HK-2 (cell line): Measurements from ENCODE around the gene ZNF423.

Experiments used
- DNase-seq: peaks from one replicate; pipeline ENCODE4 v3.0.0-alpha.2; 2018; ENCODE audit not compliant: unreplicated experiment

The ZNF423 gene

DNA sequence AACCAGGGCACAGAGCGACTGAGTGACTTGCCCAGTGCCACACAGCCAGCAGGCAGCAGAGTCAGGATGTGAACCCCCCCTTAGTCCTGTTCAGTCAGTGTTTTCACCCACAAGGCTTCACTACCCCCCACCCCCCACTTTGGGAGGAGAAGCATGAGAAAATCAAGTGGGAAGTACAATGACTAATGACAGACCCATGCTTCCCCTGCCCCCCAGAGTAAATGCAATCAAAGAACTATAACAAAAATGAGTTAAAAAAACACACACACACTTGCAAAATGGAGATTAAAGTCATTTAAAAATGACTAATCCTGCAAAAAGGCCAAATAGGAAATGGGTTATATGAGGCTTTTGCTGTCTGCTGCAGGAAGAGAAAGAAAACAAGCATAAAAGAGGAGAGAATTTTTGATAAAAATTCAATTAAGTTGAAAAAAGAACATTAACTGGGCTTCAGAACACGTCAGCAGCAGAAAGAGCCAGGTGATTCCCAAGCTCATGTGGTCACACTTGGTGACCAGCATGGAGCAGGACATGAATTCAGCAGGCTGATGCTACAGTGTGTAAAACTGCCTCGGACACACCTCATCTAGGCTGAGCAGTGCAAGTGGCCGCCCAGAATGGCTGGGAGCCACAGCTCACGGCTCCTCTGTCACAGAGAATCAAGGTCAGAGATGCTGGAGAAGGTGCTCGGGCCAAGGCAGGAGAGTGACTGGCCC lies 212.3 kb downstream of the ZNF423 start:
- no peak for DNase-seq

GRCh38 chr16:49641250-49641649 lies 214.7 kb downstream of the ZNF423 start:
- no peak for DNase-seq

DNA sequence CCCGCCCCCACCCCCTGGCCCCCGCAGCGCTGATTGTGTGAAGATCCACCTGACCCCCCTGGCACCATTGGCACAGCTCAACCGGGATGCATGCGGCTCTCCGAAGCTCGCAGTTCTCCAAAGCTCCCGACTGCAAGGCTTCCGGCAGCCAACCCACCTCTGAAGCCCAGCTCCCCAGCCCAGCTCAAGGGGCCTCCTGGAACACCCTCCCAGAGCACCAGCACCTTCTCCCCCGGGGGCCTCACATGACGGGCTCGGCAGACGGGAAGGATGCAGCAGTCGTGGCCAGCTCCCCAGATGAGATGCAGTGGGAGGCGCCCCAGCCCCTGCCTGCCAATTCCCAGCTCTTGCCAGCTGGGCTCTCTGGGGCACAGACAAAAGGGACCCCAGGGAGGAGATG lies 215.3 kb downstream of the ZNF423 start:
- DNase-seq: no peak

DNA sequence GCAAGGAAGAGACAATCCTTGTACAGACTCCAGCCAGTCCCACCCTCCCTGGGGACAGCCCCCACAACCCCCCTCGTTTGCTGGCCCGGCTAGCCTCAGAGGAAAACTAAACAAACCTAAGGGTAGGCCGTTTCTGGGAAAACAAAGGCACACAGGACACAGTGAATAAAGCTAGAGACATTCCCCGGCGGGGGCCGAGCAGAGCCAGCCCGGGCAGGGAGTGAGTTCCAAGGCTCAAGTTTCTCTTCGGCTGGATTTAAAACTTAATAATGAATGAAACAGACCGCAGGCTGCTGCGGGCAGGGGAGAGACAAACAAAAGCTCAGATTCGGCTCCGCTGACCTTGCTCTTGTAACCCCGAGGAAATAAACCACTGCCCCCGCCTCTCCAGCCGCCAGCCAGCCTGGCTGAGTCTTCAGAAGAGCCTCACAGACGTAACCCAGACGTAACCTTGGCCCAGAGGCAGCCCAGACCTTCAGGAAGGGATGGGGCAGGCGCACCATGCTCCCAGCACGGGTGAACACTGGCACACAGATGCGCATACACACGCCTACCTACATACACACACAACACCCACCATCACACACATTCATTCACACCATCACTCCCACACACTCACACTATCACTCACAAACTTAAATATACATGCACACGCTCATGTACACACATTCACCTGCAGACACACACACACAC lies 216.0 kb downstream of the ZNF423 start:
- no peak for DNase-seq

DNA sequence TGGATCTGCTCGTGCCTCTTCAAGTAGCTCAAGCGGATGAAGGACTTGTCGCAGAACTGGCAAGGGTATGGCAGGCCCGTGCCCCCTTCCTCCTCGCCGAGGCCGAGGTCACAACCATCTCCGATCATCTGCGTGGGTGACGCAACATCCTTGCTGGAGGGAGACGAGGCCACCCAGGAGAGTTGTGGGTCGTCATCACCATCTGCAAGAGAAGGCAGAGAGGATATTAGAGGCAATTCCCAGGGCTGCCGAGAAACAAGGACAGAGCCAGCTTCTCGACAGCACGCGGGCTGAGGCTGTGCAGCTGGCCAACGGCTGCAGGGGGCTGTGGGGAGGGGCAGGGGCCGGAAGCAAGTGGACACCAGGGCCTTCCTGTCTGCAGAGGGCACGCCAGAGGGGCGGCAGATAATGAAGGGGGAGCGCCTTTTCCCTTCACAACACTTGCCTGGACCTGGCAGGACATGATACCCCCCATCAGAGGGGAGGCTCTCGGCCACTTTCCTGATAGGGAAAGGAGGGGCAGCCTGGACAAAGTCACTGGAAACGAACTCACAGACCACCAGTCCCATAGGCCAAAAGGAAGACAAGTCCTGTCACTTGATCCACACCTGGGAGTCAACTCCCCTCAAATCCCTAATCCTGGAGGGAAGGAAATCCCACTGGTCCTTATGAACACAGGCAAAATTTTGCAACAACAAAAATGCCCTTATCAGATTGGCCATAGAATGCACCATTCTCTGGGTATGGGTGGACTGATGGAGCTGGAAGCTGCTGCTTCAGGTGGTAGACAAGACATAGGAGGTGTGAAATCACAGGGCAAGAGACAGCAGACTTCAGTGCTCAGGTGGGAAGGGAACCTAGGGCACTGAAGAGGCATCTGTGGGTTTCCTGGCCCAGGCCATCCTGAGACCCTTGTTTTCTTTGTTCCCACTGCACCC lies 217.0 kb downstream of the ZNF423 start:
- DNase-seq: no peak

- DNase-seq: no peak
Measured at GRCh38 chr16:49637933-49638672, 217.8 kb downstream of the ZNF423 start.

GRCh38 chr16:49637511-49637910 lies 218.4 kb downstream of the ZNF423 start:
- DNase-seq: no peak

DNA sequence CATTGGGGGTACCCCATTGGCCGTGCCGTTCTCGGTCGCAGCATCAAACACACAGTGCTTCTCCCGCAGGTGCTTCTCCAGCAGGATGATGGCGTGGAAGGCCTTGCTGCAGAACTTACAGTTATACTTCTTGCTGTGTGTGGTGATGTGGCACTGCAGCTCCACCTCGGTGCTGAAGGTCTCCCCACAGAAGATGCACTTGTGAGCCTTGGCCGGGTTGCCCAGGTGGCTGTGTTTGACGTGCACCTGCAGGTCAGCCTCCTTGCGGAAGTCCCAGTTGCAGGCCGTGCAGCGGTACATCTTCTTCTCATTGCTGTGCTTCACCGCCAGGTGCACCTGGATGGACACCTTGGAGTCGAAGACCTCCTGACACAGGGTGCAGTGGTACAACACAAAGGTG lies 219.3 kb downstream of the ZNF423 start:
- DNase-seq: no peak

GRCh38 chr16:49635591-49636581 lies 220.0 kb downstream of the ZNF423 start:
- no peak for DNase-seq

DNA sequence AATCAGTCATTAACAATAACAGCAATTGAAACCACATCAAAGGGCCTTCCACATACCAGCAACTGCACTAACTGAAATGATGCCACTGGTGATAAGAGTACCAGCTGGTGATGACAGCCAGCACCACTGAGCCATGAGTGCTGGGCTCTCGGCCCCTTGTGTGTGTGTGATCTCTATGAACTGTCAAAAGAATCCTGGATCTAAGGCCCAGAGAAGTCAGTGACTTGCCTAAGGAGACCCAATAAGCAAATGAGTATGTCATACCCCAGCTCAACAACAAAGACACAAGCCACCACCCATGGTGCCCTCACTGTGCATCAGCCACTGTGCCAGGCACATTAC lies 220.9 kb downstream of the ZNF423 start:
- no peak for DNase-seq

DNA sequence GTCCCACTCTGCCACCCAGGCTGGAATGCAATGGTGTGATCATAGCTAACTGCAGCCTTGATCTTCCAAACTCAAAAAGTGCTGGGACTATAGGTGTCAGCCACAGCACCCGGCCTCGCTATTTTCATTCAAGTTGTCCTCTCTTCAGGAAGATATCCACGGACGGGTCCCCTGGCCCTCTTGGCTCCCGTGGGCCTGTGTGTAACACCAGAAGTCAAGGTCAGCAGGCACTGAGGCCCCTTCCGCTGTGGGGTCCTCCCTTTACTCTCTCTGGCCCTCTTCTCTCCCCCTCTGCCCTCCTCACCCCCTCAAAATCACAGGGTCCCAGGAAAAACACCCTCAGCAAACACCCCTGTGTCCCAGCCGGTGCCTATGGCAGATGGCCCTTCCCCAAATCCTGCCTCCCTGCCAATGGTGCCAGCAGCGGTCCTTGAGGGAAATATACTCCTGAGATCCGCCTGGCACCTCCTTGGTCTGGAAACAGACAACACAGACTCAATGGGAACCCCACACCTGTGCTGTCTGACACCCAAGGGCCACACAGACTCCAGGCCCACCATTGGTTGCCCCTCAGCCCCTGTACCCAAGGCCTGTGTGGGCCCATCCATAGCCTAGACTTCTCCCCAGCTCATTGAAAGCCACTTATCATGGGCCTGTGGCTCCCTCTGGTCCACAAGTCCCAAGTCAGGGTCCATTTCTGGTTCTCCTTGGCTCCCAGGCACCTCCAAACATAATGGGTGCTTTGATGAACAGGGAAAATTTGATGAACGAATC lies 221.5 kb downstream of the ZNF423 start:
- DNase-seq: no peak

- DNase-seq: no peak
Measured at GRCh38 chr16:49632795-49633184, 223.1 kb downstream of the ZNF423 start.

GRCh38 chr16:49632086-49632794 lies 223.7 kb downstream of the ZNF423 start:
- DNase-seq: no peak

DNA sequence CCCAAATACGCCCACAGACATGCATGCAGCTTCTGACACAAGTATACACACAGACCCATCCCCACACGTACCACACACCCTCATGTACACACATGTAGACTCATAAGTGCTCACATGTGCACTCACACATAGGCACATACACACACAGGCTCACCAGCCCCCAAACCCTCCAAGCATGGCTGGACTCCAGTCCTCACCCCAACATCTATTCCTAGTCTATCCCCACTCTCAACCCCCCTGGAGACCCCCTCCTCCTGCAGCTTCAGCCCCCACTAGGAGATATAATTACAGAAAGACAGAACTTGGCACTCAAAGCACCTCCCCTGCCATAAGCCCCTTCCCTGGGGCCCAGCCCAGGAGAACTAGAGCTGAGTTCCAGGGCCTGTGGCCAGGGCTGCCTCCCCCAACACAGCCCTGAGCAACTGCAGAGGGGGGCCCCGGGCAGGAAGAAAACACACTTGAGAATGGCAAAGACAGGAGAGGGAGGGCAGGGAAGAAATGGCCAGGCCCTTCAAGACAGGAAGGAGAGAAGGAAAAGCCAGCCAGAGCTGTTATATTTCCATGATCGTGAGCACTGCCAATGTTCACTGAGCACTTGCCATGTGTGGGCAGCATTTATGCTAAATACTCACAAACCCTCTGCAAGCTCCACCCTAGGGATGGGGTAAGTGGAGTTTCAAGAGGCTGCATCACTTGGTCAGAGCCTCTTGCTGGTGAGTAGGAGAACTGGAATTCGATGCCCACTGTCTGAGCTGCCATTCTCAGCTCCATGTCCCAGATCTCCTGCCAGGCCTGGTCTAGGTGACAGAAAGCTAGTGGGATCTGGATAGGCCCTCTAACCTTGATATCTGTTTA lies 224.5 kb downstream of the ZNF423 start:
- DNase-seq: no peak

DNA sequence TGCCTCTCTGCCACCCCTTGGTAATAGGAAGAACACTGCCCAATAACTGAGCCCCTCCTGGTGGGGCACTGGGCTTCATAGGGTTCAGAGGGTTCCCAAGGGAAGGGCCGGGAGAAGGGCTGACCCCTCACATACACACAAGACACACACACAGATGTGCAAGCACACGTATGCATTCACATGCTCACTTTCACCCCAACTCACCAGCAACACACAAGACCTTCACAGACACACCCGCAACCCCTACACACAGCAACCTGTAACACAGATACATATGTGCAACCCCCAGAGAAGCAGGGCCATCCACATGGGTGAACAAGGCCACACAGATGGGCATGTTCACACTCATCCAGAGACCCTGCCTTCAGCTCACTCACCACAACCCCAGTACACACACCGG lies 225.1 kb downstream of the ZNF423 start:
- no peak for DNase-seq

GRCh38 chr16:49629851-49630250 lies 226.1 kb downstream of the ZNF423 start:
- DNase-seq: no peak

DNA sequence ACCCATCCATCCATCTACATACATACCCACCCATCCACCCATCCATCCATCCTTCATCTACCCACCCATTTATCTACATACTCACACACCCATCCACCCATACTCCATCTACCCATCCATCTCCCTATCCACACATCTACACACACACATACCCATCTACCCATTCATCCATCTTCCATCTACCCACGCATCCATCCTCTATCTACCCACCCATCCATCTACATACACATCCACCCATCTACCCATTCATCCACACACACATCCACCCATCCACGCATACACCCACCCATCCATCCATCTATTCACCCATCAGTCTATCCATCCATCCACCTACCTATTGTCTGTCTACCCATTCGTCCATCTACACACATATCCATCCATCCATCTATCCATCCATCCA lies 227.8 kb downstream of the ZNF423 start:
- no peak for DNase-seq

DNA sequence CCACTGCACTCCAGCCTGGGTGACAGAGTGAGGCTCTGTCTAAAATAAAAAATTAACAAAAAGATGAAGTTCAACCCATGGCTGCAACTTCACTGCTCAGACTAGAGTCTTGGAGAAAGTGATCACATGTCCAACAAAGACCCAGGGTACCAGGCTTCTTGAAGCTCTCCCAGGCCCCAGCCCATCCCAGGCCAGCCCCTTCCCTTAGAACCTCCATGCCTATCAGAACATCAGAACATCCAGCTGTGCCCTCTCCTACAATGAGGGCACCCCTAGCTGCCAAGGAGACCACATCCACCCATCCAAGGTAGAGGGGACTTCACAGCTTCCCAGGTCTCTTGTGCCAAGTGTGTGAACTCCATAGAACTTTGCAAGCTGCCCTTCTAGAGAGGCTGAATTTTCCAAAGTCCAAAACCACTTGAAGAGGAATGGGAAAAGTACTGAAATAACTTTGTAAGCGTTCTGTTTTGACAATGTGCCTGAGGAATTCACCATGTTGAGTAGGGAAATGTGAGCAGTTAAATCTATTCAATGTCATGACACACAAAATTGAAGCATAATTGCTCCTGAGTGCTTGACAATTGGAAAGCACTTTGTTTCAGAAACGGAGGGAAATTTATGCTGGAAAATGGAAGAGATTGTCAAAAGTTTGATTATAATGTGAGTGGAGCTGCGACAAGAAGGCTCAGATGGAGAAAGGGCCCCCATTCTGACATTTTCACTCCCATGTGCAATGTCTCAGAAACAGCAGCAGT lies 230.4 kb downstream of the ZNF423 start:
- no peak for DNase-seq
